ENCODE data around the gene DNER.

DNER gene

DNA sequence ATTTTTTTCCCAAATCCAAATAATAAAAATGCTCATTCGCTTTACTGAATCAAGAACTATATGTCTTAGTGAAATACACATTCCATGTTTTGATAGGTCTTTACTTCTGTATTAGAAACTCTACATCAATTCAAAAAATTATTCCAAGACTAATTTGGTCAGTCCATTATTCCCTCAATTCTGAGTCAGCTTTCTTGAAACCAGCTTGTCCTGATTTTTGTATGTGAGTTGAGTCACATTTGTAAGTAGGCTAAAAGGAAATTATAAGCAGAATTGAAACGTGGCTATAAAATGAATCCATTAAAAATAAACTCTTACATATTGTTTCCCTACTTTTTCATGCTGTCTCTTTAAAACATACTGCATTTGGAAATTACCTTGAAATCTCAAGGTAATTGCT lies 113.0 kb downstream of the DNER start:
- Histone ChIP-seq H3K27me3 (ENCODE audit: insufficient read depth, poor library complexity, severe bottlenecking) (no peaks in the 10 kb centered on the region), H3K9me3 (ENCODE audit: severe bottlenecking) (no peaks in the 10 kb centered on the region), H3K4me3 (ENCODE audit: severe bottlenecking) (no peak overlapping the region), H3K36me3 (ENCODE audit: low read depth) (no peaks in the 10 kb centered on the region), H3K4me1 (ENCODE audit: insufficient read depth, poor library complexity, severe bottlenecking) (peaks cover 9% of the 10 kb centered on the region), H3K27ac (ENCODE audit: poor library complexity, severe bottlenecking) (no peak overlapping the region)
- ATAC-seq (ENCODE audit: low read depth) (no peak), DNase-seq (ENCODE audit: low spot score) (no peak)
- TF ChIP-seq, protein P1, sequence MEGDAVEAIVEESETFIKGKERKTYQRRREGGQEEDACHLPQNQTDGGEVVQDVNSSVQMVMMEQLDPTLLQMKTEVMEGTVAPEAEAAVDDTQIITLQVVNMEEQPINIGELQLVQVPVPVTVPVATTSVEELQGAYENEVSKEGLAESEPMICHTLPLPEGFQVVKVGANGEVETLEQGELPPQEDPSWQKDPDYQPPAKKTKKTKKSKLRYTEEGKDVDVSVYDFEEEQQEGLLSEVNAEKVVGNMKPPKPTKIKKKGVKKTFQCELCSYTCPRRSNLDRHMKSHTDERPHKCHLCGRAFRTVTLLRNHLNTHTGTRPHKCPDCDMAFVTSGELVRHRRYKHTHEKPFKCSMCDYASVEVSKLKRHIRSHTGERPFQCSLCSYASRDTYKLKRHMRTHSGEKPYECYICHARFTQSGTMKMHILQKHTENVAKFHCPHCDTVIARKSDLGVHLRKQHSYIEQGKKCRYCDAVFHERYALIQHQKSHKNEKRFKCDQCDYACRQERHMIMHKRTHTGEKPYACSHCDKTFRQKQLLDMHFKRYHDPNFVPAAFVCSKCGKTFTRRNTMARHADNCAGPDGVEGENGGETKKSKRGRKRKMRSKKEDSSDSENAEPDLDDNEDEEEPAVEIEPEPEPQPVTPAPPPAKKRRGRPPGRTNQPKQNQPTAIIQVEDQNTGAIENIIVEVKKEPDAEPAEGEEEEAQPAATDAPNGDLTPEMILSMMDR (IDR thresholded peaks at IDR 0.05; ENCODE audit: poor library complexity, severe bottlenecking): no peak

DNA sequence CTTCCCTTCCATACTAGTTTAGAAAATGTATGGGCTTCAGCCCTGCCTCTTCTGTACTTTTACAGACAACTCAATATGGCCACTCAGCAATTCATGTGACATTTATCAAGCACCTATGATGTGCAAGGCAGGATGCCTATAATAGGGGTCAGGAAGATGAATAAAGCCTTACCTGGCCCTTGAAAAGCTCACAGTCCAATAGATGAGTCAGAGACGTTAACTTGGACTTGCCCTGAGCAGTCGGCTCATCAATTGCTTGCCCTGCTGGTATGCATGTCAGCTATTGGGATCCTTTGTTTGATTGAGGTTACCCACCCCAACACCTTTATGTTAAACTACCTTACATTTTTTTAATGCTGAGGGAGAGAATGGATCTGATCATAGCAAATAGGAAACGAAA lies 116.1 kb downstream of the DNER start:
- H3K36me3 ChIP-seq (ENCODE audit: low read depth): no peaks in the 10 kb centered on the region
- H3K9me3 ChIP-seq (ENCODE audit: severe bottlenecking): no peaks in the 10 kb centered on the region
- TF ChIP-seq, protein P1 (IDR thresholded peaks at IDR 0.05; ENCODE audit: poor library complexity, severe bottlenecking): no peak
- H3K27me3 ChIP-seq (ENCODE audit: insufficient read depth, poor library complexity, severe bottlenecking): no peaks in the 10 kb centered on the region
- DNase-seq (ENCODE audit: low spot score) (no peak), ATAC-seq (ENCODE audit: low read depth) (peak; percentile 56; the same call in 2 of the 3 replicates)
- H3K27ac ChIP-seq (ENCODE audit: poor library complexity, severe bottlenecking): no peak overlapping the region
- no peak overlapping the region for H3K4me3 ChIP-seq (ENCODE audit: severe bottlenecking)
- peaks cover 9% of the 10 kb centered on the region for H3K4me1 ChIP-seq (ENCODE audit: insufficient read depth, poor library complexity, severe bottlenecking)

DNA sequence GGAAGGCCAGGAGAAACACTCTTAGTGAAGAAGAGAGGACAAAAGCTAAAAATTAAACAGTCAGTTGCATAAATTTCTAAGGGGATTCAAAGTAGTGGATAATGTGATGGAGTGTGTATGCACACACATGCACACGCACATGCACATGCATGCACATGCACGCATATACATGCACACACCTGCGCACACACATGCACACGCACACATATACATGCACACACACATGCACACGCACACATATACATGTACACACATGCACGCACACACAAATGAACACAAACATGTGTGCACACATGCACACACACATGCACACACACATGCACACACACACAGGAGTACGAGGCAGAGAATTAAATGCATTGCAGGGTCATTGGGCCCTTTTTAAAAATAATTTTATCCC lies 117.6 kb downstream of the DNER start:
- no peaks in the 10 kb centered on the region for H3K9me3 ChIP-seq (ENCODE audit: severe bottlenecking)
- DNase-seq (ENCODE audit: low spot score) (no peak), ATAC-seq (ENCODE audit: low read depth) (no peak)
- TF ChIP-seq, protein P1 (IDR thresholded peaks at IDR 0.05; ENCODE audit: poor library complexity, severe bottlenecking): no peak
- H3K27ac ChIP-seq (ENCODE audit: poor library complexity, severe bottlenecking): no peak overlapping the region
- peaks cover 8% of the 10 kb centered on the region for H3K4me1 ChIP-seq (ENCODE audit: insufficient read depth, poor library complexity, severe bottlenecking)
- H3K27me3 ChIP-seq (ENCODE audit: insufficient read depth, poor library complexity, severe bottlenecking): no peaks in the 10 kb centered on the region
- H3K4me3 ChIP-seq (ENCODE audit: severe bottlenecking): no peak overlapping the region
- H3K36me3 ChIP-seq (ENCODE audit: low read depth): no peaks in the 10 kb centered on the region

DNA sequence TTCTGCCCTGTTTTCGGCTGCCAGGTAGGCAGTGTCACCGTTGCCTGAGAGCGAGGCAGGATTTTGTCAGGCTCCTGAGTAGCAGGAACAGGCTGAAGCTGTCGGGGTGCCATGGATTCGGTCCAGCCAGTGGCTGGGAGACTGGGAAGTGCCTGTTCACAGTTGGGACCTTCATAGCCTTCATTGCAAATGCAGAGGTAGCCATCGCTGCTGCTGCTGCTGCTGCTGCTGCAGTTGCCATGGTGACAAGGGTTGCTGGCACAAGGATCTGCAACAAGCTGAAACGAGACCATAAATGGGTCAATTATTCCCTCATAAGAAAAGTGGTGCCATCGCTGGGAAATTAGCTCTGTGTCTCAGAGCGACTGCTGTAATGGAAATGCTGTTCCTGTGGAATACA lies 122.7 kb downstream of the DNER start:
- TF ChIP-seq, protein P1 (IDR thresholded peaks at IDR 0.05; ENCODE audit: poor library complexity, severe bottlenecking): no peak
- H3K27me3 ChIP-seq (ENCODE audit: insufficient read depth, poor library complexity, severe bottlenecking): no peaks in the 10 kb centered on the region
- ATAC-seq (ENCODE audit: low read depth) (no peak), DNase-seq (ENCODE audit: low spot score) (no peak)
- H3K36me3 ChIP-seq (ENCODE audit: low read depth): no peaks in the 10 kb centered on the region
- H3K4me3 ChIP-seq (ENCODE audit: severe bottlenecking): no peak overlapping the region
- H3K4me1 ChIP-seq (ENCODE audit: insufficient read depth, poor library complexity, severe bottlenecking): peaks cover 4% of the 10 kb centered on the region
- no peak overlapping the region for H3K27ac ChIP-seq (ENCODE audit: poor library complexity, severe bottlenecking)
- no peaks in the 10 kb centered on the region for H3K9me3 ChIP-seq (ENCODE audit: severe bottlenecking)

DNA sequence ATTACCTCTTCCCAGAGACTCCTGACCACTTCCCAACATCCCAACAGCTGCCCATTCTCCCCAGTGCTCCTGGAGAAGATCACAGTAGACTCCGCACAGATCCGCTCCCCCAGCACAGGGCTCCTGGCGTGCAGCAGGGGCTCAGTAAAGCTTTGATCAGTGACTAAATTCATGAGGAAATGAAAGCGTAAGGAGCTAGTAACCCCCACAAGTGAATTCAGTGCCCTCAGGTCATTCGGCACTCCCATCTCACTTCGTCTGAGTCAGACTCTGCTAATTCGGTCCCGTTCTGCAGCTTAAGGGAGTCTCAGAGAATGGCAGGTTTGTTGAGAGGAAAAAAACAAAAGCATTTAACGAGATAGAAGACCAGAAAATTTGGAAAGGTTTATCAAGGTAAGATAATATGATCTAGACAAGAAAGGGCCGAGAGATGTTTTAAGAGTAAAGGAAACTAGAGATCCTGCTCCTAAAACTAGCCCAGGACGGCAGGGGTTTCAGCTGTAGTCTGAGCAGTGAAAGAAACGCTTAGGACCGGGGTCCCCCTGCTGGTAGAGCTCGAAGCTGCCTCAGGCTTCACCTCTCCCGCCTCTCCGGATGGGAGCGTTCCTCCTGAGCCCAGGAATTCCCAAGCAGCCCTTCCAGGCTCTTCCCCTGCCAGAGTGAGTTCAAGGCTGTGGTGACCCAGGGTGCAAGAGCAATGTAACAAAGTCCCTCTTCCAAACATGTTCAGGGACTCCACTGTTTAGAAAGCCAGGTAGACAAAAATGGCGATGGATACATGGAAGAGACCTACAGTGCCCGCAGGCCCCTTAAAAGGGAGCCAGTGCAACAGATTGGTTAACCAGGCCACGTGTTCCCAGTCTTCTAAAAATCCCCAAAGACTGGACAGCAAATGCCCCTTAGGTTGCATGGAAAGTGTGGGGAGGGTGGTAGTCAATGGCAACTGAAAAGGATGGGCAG lies 127.3 kb downstream of the DNER start:
- ATAC-seq (ENCODE audit: low read depth) (peak; percentile 89), DNase-seq (ENCODE audit: low spot score) (peak; percentile 79)
- Histone ChIP-seq H3K4me1 (ENCODE audit: insufficient read depth, poor library complexity, severe bottlenecking) (peaks cover 11% of the 10 kb centered on the region), H3K27ac (ENCODE audit: poor library complexity, severe bottlenecking) (peak overlapping the region; percentile 93), H3K9me3 (ENCODE audit: severe bottlenecking) (no peaks in the 10 kb centered on the region), H3K36me3 (ENCODE audit: low read depth) (peaks cover 8% of the 10 kb centered on the region; the same call in 1 of the 2 replicates), H3K27me3 (ENCODE audit: insufficient read depth, poor library complexity, severe bottlenecking) (no peaks in the 10 kb centered on the region), H3K4me3 (ENCODE audit: severe bottlenecking) (peak overlapping the region; percentile 16)
- TF ChIP-seq, protein P1 (IDR thresholded peaks at IDR 0.05; ENCODE audit: poor library complexity, severe bottlenecking): peak; percentile 93

Measured in RWPE2 (cell line).